OCI-LY7 (cell line): ENCODE measurements around the gene NFIX.

Source experiments
- EZH2phosphoT487 ChIP-seq: fragments of 200-600 bp; sonication (generic); IDR thresholded peaks from 2 replicates; pipeline ENCODE4 v1.6.1; 2018; ENCODE audit warnings: low read depth, borderline replicate concordance, mild to moderate bottlenecking, mixed run types, antibody characterized with exemption, low read length, moderate library complexity, mixed read lengths
- TF ChIP-seq, protein P1 (sequence below): fragments of 200-600 bp; sonication (generic); conservative IDR thresholded peaks from 2 replicates; pipeline ENCODE4 v1.5.1; 2014; ENCODE audit warnings: mild to moderate bottlenecking, antibody characterized with exemption, low read length, moderate library complexity, mixed read lengths

- TF ChIP-seq, protein P1, sequence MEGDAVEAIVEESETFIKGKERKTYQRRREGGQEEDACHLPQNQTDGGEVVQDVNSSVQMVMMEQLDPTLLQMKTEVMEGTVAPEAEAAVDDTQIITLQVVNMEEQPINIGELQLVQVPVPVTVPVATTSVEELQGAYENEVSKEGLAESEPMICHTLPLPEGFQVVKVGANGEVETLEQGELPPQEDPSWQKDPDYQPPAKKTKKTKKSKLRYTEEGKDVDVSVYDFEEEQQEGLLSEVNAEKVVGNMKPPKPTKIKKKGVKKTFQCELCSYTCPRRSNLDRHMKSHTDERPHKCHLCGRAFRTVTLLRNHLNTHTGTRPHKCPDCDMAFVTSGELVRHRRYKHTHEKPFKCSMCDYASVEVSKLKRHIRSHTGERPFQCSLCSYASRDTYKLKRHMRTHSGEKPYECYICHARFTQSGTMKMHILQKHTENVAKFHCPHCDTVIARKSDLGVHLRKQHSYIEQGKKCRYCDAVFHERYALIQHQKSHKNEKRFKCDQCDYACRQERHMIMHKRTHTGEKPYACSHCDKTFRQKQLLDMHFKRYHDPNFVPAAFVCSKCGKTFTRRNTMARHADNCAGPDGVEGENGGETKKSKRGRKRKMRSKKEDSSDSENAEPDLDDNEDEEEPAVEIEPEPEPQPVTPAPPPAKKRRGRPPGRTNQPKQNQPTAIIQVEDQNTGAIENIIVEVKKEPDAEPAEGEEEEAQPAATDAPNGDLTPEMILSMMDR, result no peak
- no peak for TF ChIP-seq EZH2phosphoT487
Measured at GRCh38 chr19:12986726-12987125, 8.5 kb upstream of the NFIX start.
